A673 (cell line): ENCODE data around the gene ZNF593OS. TPM values are rescaled to one million over a fixed set of nuclear protein-coding genes. Genes with fewer than 3 reads are reported as not detected.

Experiments used
- BruUV-seq: library from RNA; stranded (reverse); fragments of 400-500 nt; replicated peaks from 2 replicates; lab custom pipeline; 2021; lab: Mats Ljungman, UMichigan
- CTCF ChIA-PET: fragments of 300-600 bp; sonication (Branson Sonifier 250); formaldehyde crosslinking; loops from one replicate; lab custom pipeline; 2022; ENCODE audit warnings: antibody characterized with exemption; lab: Charles Lee
- POLR2A ChIA-PET: fragments of 300-600 bp; sonication (Branson Sonifier 250); formaldehyde crosslinking; loops from one replicate; lab custom pipeline; 2022; ENCODE audit warnings: antibody characterized with exemption; ENCODE audit not compliant: low non-redundant PET; lab: Charles Lee
- DNase-seq: peaks from one replicate; pipeline ENCODE4 v3.0.0-alpha.2; 2015; ENCODE audit warnings: low spot score
- H3K27ac ChIP-seq: fragments of 200-600 bp; sonication (generic); 2 replicates; pipeline ENCODE4 v1.5.1; 2016; ENCODE audit warnings: mixed run types, low read depth, mild to moderate bottlenecking, mixed read lengths, antibody characterized with exemption, low read length; ENCODE audit not compliant: poor library complexity, severe bottlenecking
- H3K27me3 ChIP-seq: fragments of 200-600 bp; sonication (generic); replicated peaks from 2 replicates; pipeline ENCODE4 v1.6.1; 2017; ENCODE audit warnings: mixed run types, low read depth, mild to moderate bottlenecking, mixed read lengths, antibody characterized with exemption, low read length; ENCODE audit not compliant: insufficient read depth, poor library complexity
- H3K36me3 ChIP-seq: fragments of 200-600 bp; sonication (generic); 2 replicates; pipeline ENCODE4 v1.6.1; 2016; ENCODE audit warnings: mixed run types, mild to moderate bottlenecking, mixed read lengths, antibody characterized with exemption, low read length; ENCODE audit not compliant: insufficient read depth, poor library complexity, severe bottlenecking
- H3K4me1 ChIP-seq: fragments of 200-600 bp; sonication (generic); 2 replicates; pipeline ENCODE4 v1.6.1; 2017; ENCODE audit warnings: mixed run types, mild to moderate bottlenecking, mixed read lengths, antibody characterized with exemption, low read length; ENCODE audit not compliant: insufficient read depth, poor library complexity, severe bottlenecking
- H3K4me3 ChIP-seq: fragments of 200-600 bp; sonication (generic); 2 replicates; pipeline ENCODE4 v1.5.1; 2016; ENCODE audit warnings: low read depth, mixed run types, mild to moderate bottlenecking, mixed read lengths, low read length; ENCODE audit not compliant: poor library complexity, severe bottlenecking
- H3K9me3 ChIP-seq: fragments of 200-600 bp; sonication (generic); 2 replicates; pipeline ENCODE4 v1.6.1; 2016; ENCODE audit warnings: mixed run types, low read depth, mild to moderate bottlenecking, mixed read lengths, antibody characterized with exemption, low read length; ENCODE audit not compliant: poor library complexity, severe bottlenecking
- EZH2 ChIP-seq: fragments of 200-600 bp; sonication (generic); IDR thresholded peaks from 2 replicates; pipeline ENCODE4 v1.6.1; 2017; ENCODE audit warnings: borderline replicate concordance, low read depth, mild to moderate bottlenecking, mixed read lengths, antibody characterized with exemption, low read length; ENCODE audit not compliant: poor library complexity, severe bottlenecking
- intact Hi-C: fragments of 100-400 bp; cut with micrococcal nuclease; formaldehyde crosslinking; loops from one replicate; pipeline ENCODE4 v1.10.0; 2022; ENCODE audit not compliant: unreplicated experiment
- total RNA-seq: library from RNA; stranded (reverse); gene quantifications from 2 replicates; pipeline ENCODE4 v1.2.3, GENCODE V29; 2021
- TF ChIP-seq, protein P1 (sequence below): fragments of 300-800, 200-600 bp; sonication (generic); conservative IDR thresholded peaks from 2 replicates; pipeline ENCODE4 v1.5.1; 2017; ENCODE audit warnings: low read depth, mild to moderate bottlenecking, antibody characterized with exemption, low read length, moderate library complexity, mixed read lengths

Gene ZNF593OS
- total RNA-seq, 1 experiment from 2014 or later: not detected

GRCh38 chr1:26154750-26155149, 16.9 kb downstream of the ZNF593OS start:
- no peak for DNase-seq
- ChIA-PET POLR2A (no interaction called here), CTCF (no interaction called here)
- Histone ChIP-seq H3K4me1 (peaks cover 22% of the 10 kb centered on the region), H3K27me3 (no peaks in the 10 kb centered on the region), H3K9me3 (no peaks in the 10 kb centered on the region), H3K4me3 (no peak overlapping the region), H3K36me3 (no peaks in the 10 kb centered on the region), H3K27ac (no peak overlapping the region)
- intact Hi-C loops: no loop called here
- TF ChIP-seq, protein P1, sequence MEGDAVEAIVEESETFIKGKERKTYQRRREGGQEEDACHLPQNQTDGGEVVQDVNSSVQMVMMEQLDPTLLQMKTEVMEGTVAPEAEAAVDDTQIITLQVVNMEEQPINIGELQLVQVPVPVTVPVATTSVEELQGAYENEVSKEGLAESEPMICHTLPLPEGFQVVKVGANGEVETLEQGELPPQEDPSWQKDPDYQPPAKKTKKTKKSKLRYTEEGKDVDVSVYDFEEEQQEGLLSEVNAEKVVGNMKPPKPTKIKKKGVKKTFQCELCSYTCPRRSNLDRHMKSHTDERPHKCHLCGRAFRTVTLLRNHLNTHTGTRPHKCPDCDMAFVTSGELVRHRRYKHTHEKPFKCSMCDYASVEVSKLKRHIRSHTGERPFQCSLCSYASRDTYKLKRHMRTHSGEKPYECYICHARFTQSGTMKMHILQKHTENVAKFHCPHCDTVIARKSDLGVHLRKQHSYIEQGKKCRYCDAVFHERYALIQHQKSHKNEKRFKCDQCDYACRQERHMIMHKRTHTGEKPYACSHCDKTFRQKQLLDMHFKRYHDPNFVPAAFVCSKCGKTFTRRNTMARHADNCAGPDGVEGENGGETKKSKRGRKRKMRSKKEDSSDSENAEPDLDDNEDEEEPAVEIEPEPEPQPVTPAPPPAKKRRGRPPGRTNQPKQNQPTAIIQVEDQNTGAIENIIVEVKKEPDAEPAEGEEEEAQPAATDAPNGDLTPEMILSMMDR: no peak
- no peak for TF ChIP-seq EZH2
- BruUV-seq: no TSS peak

DNA sequence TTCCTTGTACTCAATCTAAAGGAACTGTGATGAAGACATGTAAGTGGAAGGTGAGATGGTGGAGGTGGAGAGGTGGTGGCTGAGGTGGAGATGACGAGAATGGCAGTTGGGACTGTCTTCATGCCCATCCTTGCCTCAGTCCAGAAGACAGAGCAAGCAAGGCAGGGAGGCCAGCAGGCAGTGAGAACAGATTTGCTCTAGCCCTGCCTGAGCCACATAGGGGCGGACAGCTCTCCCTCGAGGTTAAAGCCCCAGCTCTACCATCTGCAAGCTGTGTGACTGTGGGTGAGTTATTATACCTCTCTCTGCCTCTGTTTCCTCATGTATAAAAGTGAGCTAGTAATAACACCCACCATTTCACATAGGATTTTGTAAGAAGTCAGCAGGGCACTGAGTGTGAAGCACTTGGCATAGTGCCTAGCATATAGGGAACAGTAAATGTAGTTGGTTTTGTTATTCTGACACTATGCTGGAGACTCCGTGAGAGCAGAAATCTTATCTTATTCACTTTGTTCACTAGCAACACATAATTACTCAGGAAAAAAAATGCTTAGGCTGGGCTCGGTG, 17.6 kb downstream of the ZNF593OS start:
- POLR2A ChIA-PET: no interaction called here
- no peaks in the 10 kb centered on the region for H3K27me3 ChIP-seq
- TF ChIP-seq, protein P1: no peak
- no peak for TF ChIP-seq EZH2
- H3K9me3 ChIP-seq: no peaks in the 10 kb centered on the region
- no peak overlapping the region for H3K27ac ChIP-seq
- intact Hi-C loops: no loop called here
- H3K4me3 ChIP-seq: no peak overlapping the region
- BruUV-seq: no TSS peak
- peaks cover 22% of the 10 kb centered on the region for H3K4me1 ChIP-seq
- CTCF ChIA-PET: no interaction called here
- H3K36me3 ChIP-seq: no peaks in the 10 kb centered on the region
- DNase-seq: no peak

DNA sequence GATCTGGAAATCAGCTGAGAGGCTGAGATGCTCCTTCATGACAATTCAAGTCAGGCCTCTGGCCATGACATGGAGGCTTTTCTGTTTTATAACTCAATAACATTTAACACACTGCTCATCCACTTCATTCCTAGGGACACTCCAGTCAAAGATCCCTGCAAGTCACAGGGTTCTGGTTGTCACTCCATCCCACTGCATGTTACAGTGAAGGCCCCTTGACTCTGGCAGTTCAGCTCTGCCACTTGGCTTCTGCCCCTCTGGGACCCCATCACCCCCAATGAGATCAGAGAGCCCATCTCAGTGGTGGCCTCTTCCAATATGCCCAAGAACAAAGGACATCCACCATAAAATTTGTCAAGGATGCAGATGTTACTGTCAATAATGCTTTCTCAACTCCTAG, 22.7 kb downstream of the ZNF593OS start:
- H3K4me1 ChIP-seq: no peaks in the 10 kb centered on the region
- no peaks in the 10 kb centered on the region for H3K36me3 ChIP-seq
- CTCF ChIA-PET: no interaction called here
- no TSS peak for BruUV-seq
- no peak for DNase-seq
- no peak overlapping the region for H3K4me3 ChIP-seq
- H3K27ac ChIP-seq: no peak overlapping the region
- TF ChIP-seq EZH2: no peak
- TF ChIP-seq, protein P1: no peak
- POLR2A ChIA-PET: no interaction called here
- no peaks in the 10 kb centered on the region for H3K9me3 ChIP-seq
- intact Hi-C loops: loop anchor here (5.0 kb wide), 2 partner anchors 112 to 252 kb away; no protein-coding TSS in a partner anchor
- H3K27me3 ChIP-seq: no peaks in the 10 kb centered on the region
